Lower lobe of right lung (tissue), 2 donors: Measurements from ENCODE around the gene PER2. TPM values are rescaled to one million over a fixed set of nuclear protein-coding genes. Genes with fewer than 3 reads are reported as not detected.

Experiments
- ATAC-seq, 2 donors: fragments of 200-7000 bp; cut with Tn5 transposase; one replicate each; pipeline ENCODE4 v1.9.1; 2020 to 2022; ENCODE audit warnings: mild to moderate bottlenecking in 2 of 2, moderate library complexity in 2 of 2
- DNase-seq: peaks from one replicate; pipeline ENCODE4 v3.0.0-alpha.2; 2020
- H3K27ac ChIP-seq: fragments of 200-600 bp; one replicate; pipeline ENCODE4 v1.8.0; 2022
- H3K27me3 ChIP-seq: fragments of 200-600 bp; one replicate; pipeline ENCODE4 v1.8.0; 2022; ENCODE audit warnings: low read depth
- H3K36me3 ChIP-seq: fragments of 200-600 bp; one replicate; pipeline ENCODE4 v1.8.0; 2022; ENCODE audit warnings: mild to moderate bottlenecking
- H3K4me1 ChIP-seq: fragments of 200-600 bp; one replicate; pipeline ENCODE4 v1.8.0; 2022
- H3K4me3 ChIP-seq: fragments of 200-600 bp; one replicate; pipeline ENCODE4 v1.8.0; 2022; ENCODE audit warnings: mild to moderate bottlenecking
- H3K9me3 ChIP-seq: fragments of 200-600 bp; one replicate; pipeline ENCODE4 v1.8.0; 2022
- intact Hi-C: fragments of 100-400 bp; cut with DNase I; formaldehyde crosslinking; loops from one replicate; pipeline ENCODE4 v1.11.0; 2022
- total RNA-seq: library from RNA; stranded (reverse); fragmentation: NEBNext Ultra II Directional; extraction: Animal tissue kit (Norgen Biotek cat#: 25700); gene quantifications from one replicate; pipeline ENCODE4 v1.2.1, GENCODE V29; 2021
- TF ChIP-seq, protein P1 (sequence below): fragments of 200-600 bp; IDR thresholded peaks from one replicate; pipeline ENCODE4 v1.8.0; 2022; ENCODE audit warnings: antibody characterized with exemption, mild to moderate bottlenecking
- donor health status: DM: no; HTN: yes; CAD: no; lungs with severe emphysema.

Gene PER2
- total RNA-seq, 1 donor from 2014 or later: 24.9 TPM

GRCh38 chr2:238243496-238244076 is 44.8 kb downstream of the PER2 start:
- H3K27ac ChIP-seq: no peak overlapping the region
- H3K4me1 ChIP-seq: peaks cover 18% of the 10 kb centered on the region
- H3K4me3 ChIP-seq: no peak overlapping the region
- DNase-seq: no peak
- H3K27me3 ChIP-seq: peaks cover 9% of the 10 kb centered on the region
- H3K9me3 ChIP-seq: no peaks in the 10 kb centered on the region
- ATAC-seq: no peak
- TF ChIP-seq, protein P1, sequence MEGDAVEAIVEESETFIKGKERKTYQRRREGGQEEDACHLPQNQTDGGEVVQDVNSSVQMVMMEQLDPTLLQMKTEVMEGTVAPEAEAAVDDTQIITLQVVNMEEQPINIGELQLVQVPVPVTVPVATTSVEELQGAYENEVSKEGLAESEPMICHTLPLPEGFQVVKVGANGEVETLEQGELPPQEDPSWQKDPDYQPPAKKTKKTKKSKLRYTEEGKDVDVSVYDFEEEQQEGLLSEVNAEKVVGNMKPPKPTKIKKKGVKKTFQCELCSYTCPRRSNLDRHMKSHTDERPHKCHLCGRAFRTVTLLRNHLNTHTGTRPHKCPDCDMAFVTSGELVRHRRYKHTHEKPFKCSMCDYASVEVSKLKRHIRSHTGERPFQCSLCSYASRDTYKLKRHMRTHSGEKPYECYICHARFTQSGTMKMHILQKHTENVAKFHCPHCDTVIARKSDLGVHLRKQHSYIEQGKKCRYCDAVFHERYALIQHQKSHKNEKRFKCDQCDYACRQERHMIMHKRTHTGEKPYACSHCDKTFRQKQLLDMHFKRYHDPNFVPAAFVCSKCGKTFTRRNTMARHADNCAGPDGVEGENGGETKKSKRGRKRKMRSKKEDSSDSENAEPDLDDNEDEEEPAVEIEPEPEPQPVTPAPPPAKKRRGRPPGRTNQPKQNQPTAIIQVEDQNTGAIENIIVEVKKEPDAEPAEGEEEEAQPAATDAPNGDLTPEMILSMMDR: no peak
- peaks cover 40% of the 10 kb centered on the region for H3K36me3 ChIP-seq
- intact Hi-C loops: no loop called here

DNA sequence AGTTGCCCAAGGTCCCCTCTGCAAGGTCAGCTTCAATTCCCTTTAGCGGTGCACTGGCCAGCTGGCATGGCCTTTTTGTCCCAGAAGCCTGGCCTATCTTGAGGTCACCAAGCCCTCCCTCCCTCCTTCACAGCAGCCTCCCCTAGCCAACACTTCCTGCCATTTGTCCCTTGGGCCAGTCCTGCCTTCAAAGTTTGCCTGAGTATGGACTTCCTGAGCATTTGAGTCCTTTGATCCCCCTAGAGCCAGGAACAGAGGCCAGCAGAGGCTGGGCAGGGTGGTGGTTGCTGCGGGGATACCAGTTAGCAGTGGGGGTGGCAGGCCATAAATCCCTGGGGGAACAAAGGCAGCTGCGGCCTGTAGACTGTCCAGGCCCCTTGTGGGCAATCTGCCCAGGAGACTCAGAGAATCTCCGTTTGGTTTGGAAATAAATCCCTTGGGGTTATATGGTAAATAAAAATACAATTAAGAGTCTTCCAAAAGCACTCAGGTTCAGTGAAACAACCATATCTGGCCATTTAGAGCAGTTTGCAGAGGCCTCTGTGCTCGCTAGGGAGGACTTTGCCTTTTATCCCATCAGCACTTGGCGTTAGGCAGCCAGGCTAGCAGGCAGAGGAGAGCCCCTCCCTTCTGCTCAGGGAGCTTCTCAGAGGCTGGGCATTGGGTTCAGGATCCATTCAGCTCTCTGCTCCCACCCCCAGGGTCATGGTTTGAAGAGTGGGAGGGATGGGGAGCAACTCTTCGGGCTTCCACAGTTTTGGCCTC is 45.5 kb downstream of the PER2 start:
- Histone ChIP-seq H3K4me3 (no peak overlapping the region), H3K27me3 (peaks cover 13% of the 10 kb centered on the region), H3K27ac (no peak overlapping the region), H3K36me3 (peaks cover 34% of the 10 kb centered on the region), H3K4me1 (peaks cover 16% of the 10 kb centered on the region), H3K9me3 (no peaks in the 10 kb centered on the region)
- ATAC-seq (no peak), DNase-seq (no peak)
- intact Hi-C loops: no loop called here
- TF ChIP-seq, protein P1: no peak

DNA sequence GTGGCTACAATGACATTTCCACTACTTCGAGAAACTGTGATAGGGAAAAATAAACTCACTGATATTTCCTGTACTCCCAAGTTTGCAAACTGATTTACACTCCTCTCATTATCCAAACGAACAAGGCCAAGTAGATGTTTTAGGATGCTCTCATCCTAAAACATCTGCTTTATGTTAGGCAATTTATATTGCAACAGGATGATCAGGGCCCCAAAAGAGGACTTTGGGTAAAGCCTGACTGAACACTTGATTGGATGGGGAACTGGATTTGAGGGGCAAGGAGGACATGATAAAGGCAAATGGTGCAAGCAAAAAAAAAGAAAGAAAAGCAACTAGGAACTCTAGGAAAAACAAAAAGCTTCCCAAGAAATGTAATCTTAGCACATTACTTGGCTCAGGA is 46.4 kb downstream of the PER2 start:
- intact Hi-C loops: no loop called here
- DNase-seq (no peak), ATAC-seq (no peak)
- no peaks in the 10 kb centered on the region for H3K9me3 ChIP-seq
- H3K27ac ChIP-seq: no peak overlapping the region
- H3K27me3 ChIP-seq: peaks cover 13% of the 10 kb centered on the region
- TF ChIP-seq, protein P1: no peak
- H3K4me3 ChIP-seq: no peak overlapping the region
- H3K4me1 ChIP-seq: peaks cover 13% of the 10 kb centered on the region
- peaks cover 24% of the 10 kb centered on the region for H3K36me3 ChIP-seq

- ATAC-seq (peak; percentile 48 to 57), DNase-seq (peak; percentile 78)
- Histone ChIP-seq H3K4me1 (peaks cover 13% of the 10 kb centered on the region), H3K36me3 (peaks cover 15% of the 10 kb centered on the region), H3K27ac (no peak overlapping the region), H3K27me3 (peaks cover 13% of the 10 kb centered on the region), H3K4me3 (peak overlapping the region; percentile 66), H3K9me3 (no peaks in the 10 kb centered on the region)
- TF ChIP-seq, protein P1: no peak
- intact Hi-C loops: no loop called here
These were observed 47.4 kb downstream of the PER2 start for GRCh38 chr2:238240757-238241711.
